K562 (cell line): Measurements from ENCODE around the gene NTN3.

ENCODE experiments used
- CBX1 ChIP-seq: sonication (generic); IDR thresholded peaks from 2 replicates; pipeline ENCODE4 v1.6.1; 2016; ENCODE audit warnings: antibody characterized with exemption, low read depth, mild to moderate bottlenecking
- POLR2A ChIP-seq: fragments of 450-650 bp; conservative IDR thresholded peaks from 2 replicates; pipeline ENCODE4 v1.6.1; 2016
- ZNF274 ChIP-seq: IDR thresholded peaks from 2 replicates; pipeline ENCODE4 v1.6.1; 2011; ENCODE audit warnings: low read depth, mild to moderate bottlenecking, low read length, moderate library complexity, borderline replicate concordance

GRCh38 chr16:2452650-2453049, 18.4 kb upstream of the NTN3 start:
- TF ChIP-seq CBX1 (no peak), ZNF274 (no peak), POLR2A (no peak)
